HepG2 (cell line): ENCODE data around the gene RRAS. TPM values are rescaled to one million over a fixed set of nuclear protein-coding genes. Genes with fewer than 3 reads are reported as not detected.

Experiments used
- ASH2L ChIP-seq: fragments of 300-600, 200-600 bp; sonication (generic); IDR thresholded peaks from 2 replicates; pipeline ENCODE4 v1.7.0; 2017; ENCODE audit warnings: low read depth, mild to moderate bottlenecking, moderate library complexity, mixed read lengths, low read length; ENCODE audit not compliant: insufficient read length
- HDAC1 ChIP-seq: sonication (generic); formaldehyde crosslinking; IDR thresholded peaks from 2 replicates; pipeline ENCODE4 v1.5.1; 2020; ENCODE audit warnings: mild to moderate bottlenecking, missing genetic modification reagents
- KDM3A ChIP-seq: IDR thresholded peaks from 2 replicates; pipeline ENCODE4 v1.6.1; 2018; ENCODE audit warnings: low read depth, missing compliant biosample characterization
- KLF12 ChIP-seq: sonication (generic); formaldehyde crosslinking; IDR thresholded peaks from 2 replicates; pipeline ENCODE4 v1.4.0; 2020; ENCODE audit warnings: missing genetic modification reagents, borderline replicate concordance
- NR3C1 ChIP-seq: sonication (generic); formaldehyde crosslinking; IDR thresholded peaks from 2 replicates; pipeline ENCODE4 v1.4.0; 2020; ENCODE audit warnings: missing genetic modification reagents
- PHF5A ChIP-seq: IDR thresholded peaks from one replicate; pipeline ENCODE4 v1.6.1; 2018; ENCODE audit warnings: low read depth, missing genetic modification reagents; ENCODE audit not compliant: unreplicated experiment
- POLR2AphosphoS2 ChIP-seq: IDR thresholded peaks from 2 replicates; pipeline ENCODE4 v1.6.1; 2011; ENCODE audit warnings: low read depth, low read length, improper control_type of control experiment
- TSC22D2 ChIP-seq: sonication (generic); formaldehyde crosslinking; IDR thresholded peaks from 2 replicates; pipeline ENCODE4 v1.5.1; 2020; ENCODE audit warnings: missing genetic modification reagents, mild to moderate bottlenecking, borderline replicate concordance
- YEATS2 ChIP-seq: sonication (generic); formaldehyde crosslinking; IDR thresholded peaks from 2 replicates; pipeline ENCODE4 v1.4.0; 2020; ENCODE audit warnings: missing genetic modification reagents, borderline replicate concordance
- ZNF256 ChIP-seq: sonication (generic); formaldehyde crosslinking; conservative IDR thresholded peaks from 2 replicates; pipeline ENCODE4 v1.4.0; 2020; ENCODE audit warnings: missing genetic modification reagents
- ZNF350 ChIP-seq: sonication (generic); formaldehyde crosslinking; IDR thresholded peaks from 2 replicates; pipeline ENCODE4 v1.4.0; 2020; ENCODE audit warnings: mild to moderate bottlenecking, low read depth, missing genetic modification reagents, borderline replicate concordance
- ZSCAN22 ChIP-seq: sonication (generic); formaldehyde crosslinking; IDR thresholded peaks from 2 replicates; pipeline ENCODE4 v1.4.0; 2020; ENCODE audit warnings: mild to moderate bottlenecking, missing genetic modification reagents
- ZSCAN31 ChIP-seq: sonication (generic); formaldehyde crosslinking; IDR thresholded peaks from 2 replicates; pipeline ENCODE4 v1.5.0; 2020; ENCODE audit warnings: low read depth, mild to moderate bottlenecking, missing genetic modification reagents
- polyA plus RNA-seq, 8 experiments: library from polyadenylated mRNA; depleted of rRNA in 3 of 8; stranded (reverse) in 7 of 8; unstranded in 1 of 8; fragments of >200 nt; fragmentation: Illumina TruSeq in 4 of 8; extraction: Trizol in 4 of 8; gene quantifications; 2 replicates each; pipeline versions ENCODE4 v1.2.1 to v1.2.3, GENCODE V29; 2011 to 2016; ENCODE audit warnings: low read depth in 4 of 8, missing spikeins in 1 of 8, mixed read lengths in 1 of 8; ENCODE audit not compliant: insufficient read depth in 1 of 8
- total RNA-seq, 5 experiments: library from RNA; depleted of rRNA; stranded (reverse); fragments of >200 nt; fragmentation: Illumina TruSeq; extraction: Trizol; gene quantifications; 2 replicates each; pipeline ENCODE4 v1.2.3, GENCODE V29; 2016; ENCODE audit warnings: low read depth in 1 of 5
- TF ChIP-seq, protein P1 (sequence below): sonication (generic); formaldehyde crosslinking; IDR thresholded peaks from 2 replicates; pipeline ENCODE4 v1.9.0; 2021; ENCODE audit warnings: mild to moderate bottlenecking, missing genetic modification reagents
- TF ChIP-seq, protein P2 (sequence below): sonication (generic); formaldehyde crosslinking; IDR thresholded peaks from 2 replicates; pipeline ENCODE4 v1.8.0; 2023; ENCODE audit warnings: mild to moderate bottlenecking, missing genetic modification reagents
- TF ChIP-seq, protein P3 (sequence below): sonication (generic); formaldehyde crosslinking; IDR thresholded peaks from 2 replicates; pipeline ENCODE4 v1.4.0; 2020; ENCODE audit warnings: missing genetic modification reagents
- TF ChIP-seq, protein P4 (sequence below): sonication (generic); formaldehyde crosslinking; IDR thresholded peaks from 2 replicates; pipeline ENCODE4 v1.5.1; 2020; ENCODE audit warnings: missing genetic modification reagents, mild to moderate bottlenecking, borderline replicate concordance

The RRAS gene
- total and polyA plus RNA-seq, 2 of the 13 experiments (the other 11 are each of a cell fraction or from before 2014, with no cell fraction given), result 1.5 to 12.0 TPM

DNA sequence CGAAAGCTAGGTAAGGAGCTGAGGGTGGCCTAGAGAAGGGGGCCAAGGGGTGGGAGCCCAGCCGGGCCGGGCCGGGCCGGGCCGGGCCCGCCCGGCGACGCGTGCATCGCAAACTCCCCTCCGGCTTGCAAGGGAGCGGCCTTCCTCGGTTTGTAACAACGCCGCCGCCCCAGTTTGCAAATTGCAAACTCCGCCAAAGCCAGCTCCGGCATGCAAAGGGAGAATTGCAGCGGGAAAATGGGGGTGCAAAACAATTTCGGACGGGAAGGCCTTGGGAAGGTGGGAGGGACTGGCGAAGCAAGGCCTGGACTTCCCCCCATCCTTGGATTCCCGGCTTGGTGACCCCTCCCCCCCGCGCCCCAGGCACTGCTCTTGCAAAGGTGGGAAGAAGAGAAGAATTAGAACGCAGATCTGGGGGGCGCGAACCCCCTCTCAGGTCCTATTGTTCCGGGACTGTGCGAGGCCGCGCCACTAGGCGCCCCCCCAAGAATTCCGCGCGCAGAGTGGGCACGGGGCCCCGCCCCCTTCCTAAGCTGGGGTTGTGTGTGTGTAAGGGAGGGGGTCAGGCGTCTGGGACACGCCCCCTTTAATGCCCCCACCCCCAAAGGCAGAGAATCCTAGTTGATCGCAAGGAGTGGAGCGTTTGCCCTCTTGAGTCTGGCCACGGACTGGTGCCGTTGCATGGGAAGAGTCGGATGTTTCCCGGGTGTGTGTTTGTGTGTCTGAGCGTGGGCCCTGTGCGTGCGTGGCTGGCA lies 48.0 kb downstream of the RRAS start (continued):
- TF ChIP-seq, protein P1, sequence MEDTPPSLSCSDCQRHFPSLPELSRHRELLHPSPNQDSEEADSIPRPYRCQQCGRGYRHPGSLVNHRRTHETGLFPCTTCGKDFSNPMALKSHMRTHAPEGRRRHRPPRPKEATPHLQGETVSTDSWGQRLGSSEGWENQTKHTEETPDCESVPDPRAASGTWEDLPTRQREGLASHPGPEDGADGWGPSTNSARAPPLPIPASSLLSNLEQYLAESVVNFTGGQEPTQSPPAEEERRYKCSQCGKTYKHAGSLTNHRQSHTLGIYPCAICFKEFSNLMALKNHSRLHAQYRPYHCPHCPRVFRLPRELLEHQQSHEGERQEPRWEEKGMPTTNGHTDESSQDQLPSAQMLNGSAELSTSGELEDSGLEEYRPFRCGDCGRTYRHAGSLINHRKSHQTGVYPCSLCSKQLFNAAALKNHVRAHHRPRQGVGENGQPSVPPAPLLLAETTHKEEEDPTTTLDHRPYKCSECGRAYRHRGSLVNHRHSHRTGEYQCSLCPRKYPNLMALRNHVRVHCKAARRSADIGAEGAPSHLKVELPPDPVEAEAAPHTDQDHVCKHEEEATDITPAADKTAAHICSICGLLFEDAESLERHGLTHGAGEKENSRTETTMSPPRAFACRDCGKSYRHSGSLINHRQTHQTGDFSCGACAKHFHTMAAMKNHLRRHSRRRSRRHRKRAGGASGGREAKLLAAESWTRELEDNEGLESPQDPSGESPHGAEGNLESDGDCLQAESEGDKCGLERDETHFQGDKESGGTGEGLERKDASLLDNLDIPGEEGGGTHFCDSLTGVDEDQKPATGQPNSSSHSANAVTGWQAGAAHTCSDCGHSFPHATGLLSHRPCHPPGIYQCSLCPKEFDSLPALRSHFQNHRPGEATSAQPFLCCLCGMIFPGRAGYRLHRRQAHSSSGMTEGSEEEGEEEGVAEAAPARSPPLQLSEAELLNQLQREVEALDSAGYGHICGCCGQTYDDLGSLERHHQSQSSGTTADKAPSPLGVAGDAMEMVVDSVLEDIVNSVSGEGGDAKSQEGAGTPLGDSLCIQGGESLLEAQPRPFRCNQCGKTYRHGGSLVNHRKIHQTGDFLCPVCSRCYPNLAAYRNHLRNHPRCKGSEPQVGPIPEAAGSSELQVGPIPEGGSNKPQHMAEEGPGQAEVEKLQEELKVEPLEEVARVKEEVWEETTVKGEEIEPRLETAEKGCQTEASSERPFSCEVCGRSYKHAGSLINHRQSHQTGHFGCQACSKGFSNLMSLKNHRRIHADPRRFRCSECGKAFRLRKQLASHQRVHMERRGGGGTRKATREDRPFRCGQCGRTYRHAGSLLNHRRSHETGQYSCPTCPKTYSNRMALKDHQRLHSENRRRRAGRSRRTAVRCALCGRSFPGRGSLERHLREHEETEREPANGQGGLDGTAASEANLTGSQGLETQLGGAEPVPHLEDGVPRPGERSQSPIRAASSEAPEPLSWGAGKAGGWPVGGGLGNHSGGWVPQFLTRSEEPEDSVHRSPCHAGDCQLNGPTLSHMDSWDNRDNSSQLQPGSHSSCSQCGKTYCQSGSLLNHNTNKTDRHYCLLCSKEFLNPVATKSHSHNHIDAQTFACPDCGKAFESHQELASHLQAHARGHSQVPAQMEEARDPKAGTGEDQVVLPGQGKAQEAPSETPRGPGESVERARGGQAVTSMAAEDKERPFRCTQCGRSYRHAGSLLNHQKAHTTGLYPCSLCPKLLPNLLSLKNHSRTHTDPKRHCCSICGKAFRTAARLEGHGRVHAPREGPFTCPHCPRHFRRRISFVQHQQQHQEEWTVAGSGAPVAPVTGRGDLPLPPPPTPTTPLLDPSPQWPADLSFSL (CRISPR knock-in tag), result no peak
- TF ChIP-seq POLR2AphosphoS2 (no peak), ZNF350 (CRISPR knock-in tag) (no peak), YEATS2 (CRISPR knock-in tag) (no peak), ZNF256 (CRISPR knock-in tag) (no peak), ZSCAN31 (CRISPR knock-in tag) (no peak), ZSCAN22 (CRISPR knock-in tag) (no peak), ASH2L (peak; percentile 14), TSC22D2 (CRISPR knock-in tag) (no peak), NR3C1 (CRISPR knock-in tag) (no peak), KLF12 (0 out of 2 replicates have a peak, but pooled peaks have one; percentile 33), HDAC1 (CRISPR knock-in tag) (peak; percentile 14; the same call in 1 of the 2 replicates), PHF5A (CRISPR knock-in tag) (no peak), KDM3A (no peak)
- TF ChIP-seq, protein P2, sequence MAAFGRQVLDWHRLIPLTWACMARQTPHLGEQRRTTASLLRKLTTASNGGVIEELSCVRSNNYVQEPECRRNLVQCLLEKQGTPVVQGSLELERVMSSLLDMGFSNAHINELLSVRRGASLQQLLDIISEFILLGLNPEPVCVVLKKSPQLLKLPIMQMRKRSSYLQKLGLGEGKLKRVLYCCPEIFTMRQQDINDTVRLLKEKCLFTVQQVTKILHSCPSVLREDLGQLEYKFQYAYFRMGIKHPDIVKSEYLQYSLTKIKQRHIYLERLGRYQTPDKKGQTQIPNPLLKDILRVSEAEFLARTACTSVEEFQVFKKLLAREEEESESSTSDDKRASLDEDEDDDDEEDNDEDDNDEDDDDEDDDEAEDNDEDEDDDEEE (CRISPR knock-in tag), result no peak
- TF ChIP-seq, protein P3, sequence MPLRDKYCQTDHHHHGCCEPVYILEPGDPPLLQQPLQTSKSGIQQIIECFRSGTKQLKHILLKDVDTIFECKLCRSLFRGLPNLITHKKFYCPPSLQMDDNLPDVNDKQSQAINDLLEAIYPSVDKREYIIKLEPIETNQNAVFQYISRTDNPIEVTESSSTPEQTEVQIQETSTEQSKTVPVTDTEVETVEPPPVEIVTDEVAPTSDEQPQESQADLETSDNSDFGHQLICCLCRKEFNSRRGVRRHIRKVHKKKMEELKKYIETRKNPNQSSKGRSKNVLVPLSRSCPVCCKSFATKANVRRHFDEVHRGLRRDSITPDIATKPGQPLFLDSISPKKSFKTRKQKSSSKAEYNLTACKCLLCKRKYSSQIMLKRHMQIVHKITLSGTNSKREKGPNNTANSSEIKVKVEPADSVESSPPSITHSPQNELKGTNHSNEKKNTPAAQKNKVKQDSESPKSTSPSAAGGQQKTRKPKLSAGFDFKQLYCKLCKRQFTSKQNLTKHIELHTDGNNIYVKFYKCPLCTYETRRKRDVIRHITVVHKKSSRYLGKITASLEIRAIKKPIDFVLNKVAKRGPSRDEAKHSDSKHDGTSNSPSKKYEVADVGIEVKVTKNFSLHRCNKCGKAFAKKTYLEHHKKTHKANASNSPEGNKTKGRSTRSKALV (CRISPR knock-in tag), result no peak
- TF ChIP-seq, protein P4, sequence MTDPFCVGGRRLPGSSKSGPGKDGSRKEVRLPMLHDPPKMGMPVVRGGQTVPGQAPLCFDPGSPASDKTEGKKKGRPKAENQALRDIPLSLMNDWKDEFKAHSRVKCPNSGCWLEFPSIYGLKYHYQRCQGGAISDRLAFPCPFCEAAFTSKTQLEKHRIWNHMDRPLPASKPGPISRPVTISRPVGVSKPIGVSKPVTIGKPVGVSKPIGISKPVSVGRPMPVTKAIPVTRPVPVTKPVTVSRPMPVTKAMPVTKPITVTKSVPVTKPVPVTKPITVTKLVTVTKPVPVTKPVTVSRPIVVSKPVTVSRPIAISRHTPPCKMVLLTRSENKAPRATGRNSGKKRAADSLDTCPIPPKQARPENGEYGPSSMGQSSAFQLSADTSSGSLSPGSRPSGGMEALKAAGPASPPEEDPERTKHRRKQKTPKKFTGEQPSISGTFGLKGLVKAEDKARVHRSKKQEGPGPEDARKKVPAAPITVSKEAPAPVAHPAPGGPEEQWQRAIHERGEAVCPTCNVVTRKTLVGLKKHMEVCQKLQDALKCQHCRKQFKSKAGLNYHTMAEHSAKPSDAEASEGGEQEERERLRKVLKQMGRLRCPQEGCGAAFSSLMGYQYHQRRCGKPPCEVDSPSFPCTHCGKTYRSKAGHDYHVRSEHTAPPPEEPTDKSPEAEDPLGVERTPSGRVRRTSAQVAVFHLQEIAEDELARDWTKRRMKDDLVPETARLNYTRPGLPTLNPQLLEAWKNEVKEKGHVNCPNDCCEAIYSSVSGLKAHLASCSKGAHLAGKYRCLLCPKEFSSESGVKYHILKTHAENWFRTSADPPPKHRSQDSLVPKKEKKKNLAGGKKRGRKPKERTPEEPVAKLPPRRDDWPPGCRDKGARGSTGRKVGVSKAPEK (CRISPR knock-in tag), result no peak
